ENCODE results near the gene GLIPR1L2. TPM values are rescaled to one million over a fixed set of nuclear protein-coding genes. Genes with fewer than 3 reads are reported as not detected.
"Not testable (repeated sequence)": the region's sequence is repeated elsewhere in the genome, so short reads cannot be mapped to it uniquely, and the experiment has no call there.

Gene GLIPR1L2
- total and polyA plus RNA-seq, 2 donors: 0.57 to 2.1 TPM

- Histone ChIP-seq H3K27me3 (ENCODE audit: control insufficient read depth in 2 of 2, insufficient read depth in 1 of 2, low read length in 1 of 2) (no peaks in the 10 kb centered on the region), H3K9me3 (ENCODE audit: control insufficient read depth in 2 of 2, insufficient read depth in 1 of 2, low read length in 1 of 2) (peaks cover 0 to 14% of the 10 kb centered on the region in 2 donors), H3K4me3 (ENCODE audit: low read length in 2 of 2) (no peak overlapping the region), H3K4me1 (ENCODE audit: control insufficient read depth in 2 of 2, insufficient read depth in 2 of 2, low read length in 2 of 2) (peaks cover 10 to 15% of the 10 kb centered on the region in 2 donors), H3K27ac (ENCODE audit: low read depth in 1 of 2, low read length in 1 of 2) (no peak overlapping the region), H3K36me3 (ENCODE audit: control insufficient read depth in 2 of 2, insufficient read depth in 2 of 2, low read length in 1 of 2) (no peaks in the 10 kb centered on the region)
- DNase-seq (ENCODE audit: low read depth in 6 of 9, low spot score in 9 of 9): no peak
Measured at GRCh38 chr12:75439930-75440329, 49.0 kb downstream of the GLIPR1L2 start.

DNA sequence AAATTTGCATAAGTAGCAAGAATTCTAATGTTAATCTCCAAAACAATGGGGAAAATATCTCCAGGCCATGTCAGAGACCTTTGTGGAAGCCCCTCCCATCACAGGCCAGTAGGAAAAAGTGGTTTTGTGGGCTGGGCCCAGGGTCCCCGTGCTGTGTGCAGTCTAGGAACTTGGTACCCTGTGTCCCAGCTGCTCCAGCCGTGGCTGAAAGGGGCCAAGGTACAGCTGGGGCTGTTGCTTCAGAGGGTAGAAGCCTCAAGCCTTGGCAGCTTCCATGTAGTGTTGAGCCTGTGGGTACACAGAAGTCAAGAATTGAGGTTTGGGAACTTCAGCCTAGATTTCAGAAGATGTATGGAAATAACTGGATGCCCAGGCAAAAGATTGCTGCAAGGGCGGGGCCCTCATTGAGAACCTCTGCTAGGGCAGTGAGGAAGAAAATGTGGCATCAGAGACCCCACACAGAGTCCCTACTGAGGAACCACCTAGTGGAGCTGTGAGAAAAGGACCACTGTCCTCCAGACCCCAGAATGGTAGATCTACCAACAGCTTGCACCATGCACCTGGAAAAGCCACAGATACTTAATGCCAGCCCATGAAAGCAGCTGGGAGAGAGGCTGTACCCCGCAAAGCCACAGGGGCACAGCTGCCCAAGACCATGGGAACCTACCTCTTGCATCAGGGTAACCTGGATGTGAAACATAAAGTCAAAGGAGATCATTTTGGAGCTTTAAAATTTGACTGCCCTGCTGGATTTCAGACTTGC, 51.0 kb downstream of the GLIPR1L2 start:
- not testable (repeated sequence) for H3K36me3 ChIP-seq (ENCODE audit: control insufficient read depth in 2 of 2, insufficient read depth in 2 of 2, low read length in 1 of 2); DNase-seq (ENCODE audit: low read depth in 6 of 9, low spot score in 9 of 9); H3K4me3 ChIP-seq (ENCODE audit: low read length in 2 of 2); H3K27ac ChIP-seq (ENCODE audit: low read depth in 1 of 2, low read length in 1 of 2); H3K27me3 ChIP-seq (ENCODE audit: control insufficient read depth in 2 of 2, insufficient read depth in 1 of 2, low read length in 1 of 2)
- 48% methylated on average over 4 of the region's 4 CpGs for WGBS
- H3K9me3 ChIP-seq (ENCODE audit: control insufficient read depth in 2 of 2, insufficient read depth in 1 of 2, low read length in 1 of 2): peaks cover 0 to 14% of the 10 kb centered on the region in 2 donors
- H3K4me1 ChIP-seq (ENCODE audit: control insufficient read depth in 2 of 2, insufficient read depth in 2 of 2, low read length in 2 of 2): peaks cover 10 to 15% of the 10 kb centered on the region in 2 donors

DNA sequence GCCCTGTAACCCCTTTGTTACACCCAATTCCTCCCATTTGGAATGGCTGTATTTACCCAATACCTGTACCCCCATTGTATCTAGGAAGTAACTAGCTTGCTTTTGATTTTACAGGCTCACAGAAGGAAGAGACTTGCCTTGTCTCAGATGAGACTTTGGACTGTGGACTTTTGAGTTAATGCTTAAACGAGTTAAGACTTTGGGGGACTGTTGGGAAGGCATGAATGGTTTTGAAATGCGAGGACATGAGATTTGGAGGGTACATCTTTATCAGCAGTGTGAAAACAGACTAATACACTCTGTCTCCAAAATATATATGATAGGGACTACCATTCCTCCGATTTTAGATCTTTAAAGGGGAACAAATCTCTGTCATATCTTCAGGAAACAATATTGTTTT, 51.6 kb downstream of the GLIPR1L2 start:
- 81% methylated on average over 3 of the region's 3 CpGs for WGBS
- H3K4me3 ChIP-seq (ENCODE audit: low read length in 2 of 2); H3K36me3 ChIP-seq (ENCODE audit: control insufficient read depth in 2 of 2, insufficient read depth in 2 of 2, low read length in 1 of 2); H3K27me3 ChIP-seq (ENCODE audit: control insufficient read depth in 2 of 2, insufficient read depth in 1 of 2, low read length in 1 of 2); H3K27ac ChIP-seq (ENCODE audit: low read depth in 1 of 2, low read length in 1 of 2); DNase-seq (ENCODE audit: low read depth in 6 of 9, low spot score in 9 of 9): not testable (repeated sequence)
- Histone ChIP-seq H3K4me1 (ENCODE audit: control insufficient read depth in 2 of 2, insufficient read depth in 2 of 2, low read length in 2 of 2) (peaks cover 10 to 15% of the 10 kb centered on the region in 2 donors), H3K9me3 (ENCODE audit: control insufficient read depth in 2 of 2, insufficient read depth in 1 of 2, low read length in 1 of 2) (peaks cover 0 to 14% of the 10 kb centered on the region in 2 donors)

GRCh38 chr12:75443709-75444108, 52.8 kb downstream of the GLIPR1L2 start:
- DNase-seq (ENCODE audit: low read depth in 6 of 9, low spot score in 9 of 9): no peak
- H3K4me1 ChIP-seq (ENCODE audit: control insufficient read depth in 2 of 2, insufficient read depth in 2 of 2, low read length in 2 of 2): peaks cover 2 to 4% of the 10 kb centered on the region in 2 donors
- H3K36me3 ChIP-seq (ENCODE audit: control insufficient read depth in 2 of 2, insufficient read depth in 2 of 2, low read length in 1 of 2): no peaks in the 10 kb centered on the region
- H3K27ac ChIP-seq (ENCODE audit: low read depth in 1 of 2, low read length in 1 of 2): no peak overlapping the region
- no peak overlapping the region for H3K4me3 ChIP-seq (ENCODE audit: low read length in 2 of 2)
- H3K27me3 ChIP-seq (ENCODE audit: control insufficient read depth in 2 of 2, insufficient read depth in 1 of 2, low read length in 1 of 2): no peaks in the 10 kb centered on the region
- H3K9me3 ChIP-seq (ENCODE audit: control insufficient read depth in 2 of 2, insufficient read depth in 1 of 2, low read length in 1 of 2): peaks cover 0 to 4% of the 10 kb centered on the region in 2 donors
- WGBS: 37% methylated on average over 3 of the region's 3 CpGs

DNA sequence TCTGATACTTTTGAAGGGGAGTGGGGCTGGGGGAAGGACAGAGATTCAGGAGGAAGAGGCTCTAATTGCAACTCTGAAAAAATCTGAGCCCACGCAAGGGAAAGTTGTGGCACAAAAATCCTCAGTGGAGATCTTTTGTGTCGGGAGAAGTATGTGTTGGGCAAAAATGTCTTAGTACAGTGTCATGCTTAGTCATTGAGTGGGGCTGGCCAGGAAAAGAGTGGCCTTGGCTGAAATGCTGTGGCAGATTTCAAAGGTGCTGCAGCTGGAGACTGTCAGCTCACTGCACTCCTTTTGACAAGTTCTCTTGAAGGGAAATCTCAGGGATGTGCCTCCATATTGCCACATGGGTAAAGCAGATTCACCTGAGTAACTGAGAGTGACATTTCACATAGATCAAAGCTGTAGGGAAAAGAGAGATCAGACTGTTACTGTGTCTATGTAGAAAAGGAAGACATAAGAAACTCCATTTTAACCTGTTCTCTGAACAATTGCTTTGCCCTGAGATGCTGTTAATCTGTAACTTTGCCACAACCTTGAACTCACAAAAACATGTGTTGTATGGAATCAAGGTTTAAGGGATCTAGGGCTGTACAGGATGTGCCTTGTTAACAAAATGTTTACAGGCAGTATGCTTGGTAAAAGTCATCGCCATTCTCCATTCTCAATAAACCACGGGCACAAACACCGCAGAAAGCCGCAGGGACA, 53.7 kb downstream of the GLIPR1L2 start:
- no peaks in the 10 kb centered on the region for H3K27me3 ChIP-seq (ENCODE audit: control insufficient read depth in 2 of 2, insufficient read depth in 1 of 2, low read length in 1 of 2)
- no peak overlapping the region for H3K27ac ChIP-seq (ENCODE audit: low read depth in 1 of 2, low read length in 1 of 2)
- no peaks in the 10 kb centered on the region for H3K36me3 ChIP-seq (ENCODE audit: control insufficient read depth in 2 of 2, insufficient read depth in 2 of 2, low read length in 1 of 2)
- peaks cover 0 to 3% of the 10 kb centered on the region in 2 donors for H3K4me1 ChIP-seq (ENCODE audit: control insufficient read depth in 2 of 2, insufficient read depth in 2 of 2, low read length in 2 of 2)
- peaks cover 0 to 4% of the 10 kb centered on the region in 2 donors for H3K9me3 ChIP-seq (ENCODE audit: control insufficient read depth in 2 of 2, insufficient read depth in 1 of 2, low read length in 1 of 2)
- no peak for DNase-seq (ENCODE audit: low read depth in 6 of 9, low spot score in 9 of 9)
- 84% methylated on average over 6 of the region's 6 CpGs for WGBS
- H3K4me3 ChIP-seq (ENCODE audit: low read length in 2 of 2): no peak overlapping the region

- not testable (repeated sequence) for H3K36me3 ChIP-seq (ENCODE audit: control insufficient read depth in 2 of 2, insufficient read depth in 2 of 2, low read length in 1 of 2); DNase-seq (ENCODE audit: low read depth in 6 of 9, low spot score in 9 of 9); H3K9me3 ChIP-seq (ENCODE audit: control insufficient read depth in 2 of 2, insufficient read depth in 1 of 2, low read length in 1 of 2); H3K27me3 ChIP-seq (ENCODE audit: control insufficient read depth in 2 of 2, insufficient read depth in 1 of 2, low read length in 1 of 2); H3K27ac ChIP-seq (ENCODE audit: low read depth in 1 of 2, low read length in 1 of 2); H3K4me1 ChIP-seq (ENCODE audit: control insufficient read depth in 2 of 2, insufficient read depth in 2 of 2, low read length in 2 of 2); H3K4me3 ChIP-seq (ENCODE audit: low read length in 2 of 2)
- WGBS: 74% methylated on average over 7 of the region's 7 CpGs
Measured at GRCh38 chr12:75445137-75445507, 54.2 kb downstream of the GLIPR1L2 start.

DNA sequence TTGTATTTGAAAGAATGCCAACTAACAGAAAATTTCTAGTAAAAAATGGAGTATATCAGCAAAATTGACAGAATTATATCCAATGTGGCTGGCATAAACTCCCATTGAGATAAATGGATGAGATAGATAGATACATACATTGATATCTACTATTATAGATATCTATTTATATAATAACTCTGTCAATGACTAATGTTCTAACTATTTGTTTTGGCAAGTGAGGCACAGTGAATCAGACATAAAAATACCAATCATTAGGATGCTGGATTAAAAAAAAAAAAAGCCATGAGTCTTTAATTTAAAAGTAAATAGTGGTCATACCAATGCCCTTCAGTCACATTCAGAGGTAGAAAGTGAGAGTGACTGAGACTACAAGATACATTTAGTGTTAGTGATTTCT, 56.0 kb downstream of the GLIPR1L2 start:
- no peak overlapping the region for H3K27ac ChIP-seq (ENCODE audit: low read depth in 1 of 2, low read length in 1 of 2)
- H3K9me3 ChIP-seq (ENCODE audit: control insufficient read depth in 2 of 2, insufficient read depth in 1 of 2, low read length in 1 of 2): peaks cover 0 to 4% of the 10 kb centered on the region in 2 donors
- H3K36me3 ChIP-seq (ENCODE audit: control insufficient read depth in 2 of 2, insufficient read depth in 2 of 2, low read length in 1 of 2): no peaks in the 10 kb centered on the region
- H3K27me3 ChIP-seq (ENCODE audit: control insufficient read depth in 2 of 2, insufficient read depth in 1 of 2, low read length in 1 of 2): no peaks in the 10 kb centered on the region
- DNase-seq (ENCODE audit: low read depth in 6 of 9, low spot score in 9 of 9): no peak
- H3K4me3 ChIP-seq (ENCODE audit: low read length in 2 of 2): no peak overlapping the region
- peaks cover 0 to 1% of the 10 kb centered on the region in 2 donors for H3K4me1 ChIP-seq (ENCODE audit: control insufficient read depth in 2 of 2, insufficient read depth in 2 of 2, low read length in 2 of 2)

GRCh38 chr12:75447691-75448393, 57.0 kb downstream of the GLIPR1L2 start:
- no peaks in the 10 kb centered on the region for H3K27me3 ChIP-seq (ENCODE audit: control insufficient read depth in 2 of 2, insufficient read depth in 1 of 2, low read length in 1 of 2)
- no peaks in the 10 kb centered on the region for H3K4me1 ChIP-seq (ENCODE audit: control insufficient read depth in 2 of 2, insufficient read depth in 2 of 2, low read length in 2 of 2)
- H3K4me3 ChIP-seq (ENCODE audit: low read length in 2 of 2): no peak overlapping the region
- WGBS: 93% methylated on average over 4 of the region's 4 CpGs
- H3K36me3 ChIP-seq (ENCODE audit: control insufficient read depth in 2 of 2, insufficient read depth in 2 of 2, low read length in 1 of 2): no peaks in the 10 kb centered on the region
- H3K27ac ChIP-seq (ENCODE audit: low read depth in 1 of 2, low read length in 1 of 2): no peak overlapping the region
- no peak for DNase-seq (ENCODE audit: low read depth in 6 of 9, low spot score in 9 of 9)
- H3K9me3 ChIP-seq (ENCODE audit: control insufficient read depth in 2 of 2, insufficient read depth in 1 of 2, low read length in 1 of 2): no peaks in the 10 kb centered on the region
